PC-3 (cell line): Measurements from ENCODE around the gene IRF3. TPM values are rescaled to one million over a fixed set of nuclear protein-coding genes. Genes with fewer than 3 reads are reported as not detected.

ENCODE experiments used
- ATAC-seq: fragments of 200-7000 bp; cut with Tn5 transposase; 2 replicates; pipeline ENCODE4 v1.9.1; 2020; ENCODE audit warnings: mild to moderate bottlenecking, moderate library complexity
- BruUV-seq: library from RNA; stranded (reverse); fragments of 400-500 nt; replicated peaks from 2 replicates; lab custom pipeline; 2021; lab: Mats Ljungman, UMichigan
- CTCF ChIA-PET: fragments of 300-600 bp; sonication (Branson Sonifier 250); formaldehyde crosslinking; loops from one replicate; lab custom pipeline; 2022; ENCODE audit warnings: antibody characterized with exemption; lab: Charles Lee
- POLR2A ChIA-PET: fragments of 300-600 bp; sonication (Branson Sonifier 250); formaldehyde crosslinking; loops from one replicate; lab custom pipeline; 2022; ENCODE audit warnings: antibody characterized with exemption; ENCODE audit not compliant: unreplicated experiment; lab: Charles Lee
- DNase-seq: peaks from one replicate; pipeline ENCODE4 v3.0.0-alpha.2; 2015
- H2AFZ ChIP-seq: fragments of 300-600 bp; sonication (generic); 2 replicates; pipeline ENCODE4 v1.6.0; 2016; ENCODE audit warnings: antibody characterized with exemption, low read length
- H3F3A ChIP-seq: fragments of 300-600 bp; sonication (generic); one replicate; pipeline ENCODE4 v1.6.0; 2017; ENCODE audit warnings: antibody characterized with exemption, low read length, control low read depth, mild to moderate bottlenecking; ENCODE audit not compliant: unreplicated experiment
- H3K27ac ChIP-seq: fragments of 300-600 bp; sonication (generic); 2 replicates; pipeline ENCODE4 v1.5.1; 2016; ENCODE audit warnings: mild to moderate bottlenecking, low read length
- H3K27me3 ChIP-seq: fragments of 300-600 bp; sonication (generic); 2 replicates; pipeline ENCODE4 v1.6.1; 2016; ENCODE audit warnings: low read length, mixed read lengths
- H3K36me3 ChIP-seq: fragments of 300-600 bp; sonication (generic); 2 replicates; pipeline ENCODE4 v1.6.1; 2016; ENCODE audit warnings: low read depth, mixed run types, low read length, mixed read lengths
- H3K4me1 ChIP-seq: fragments of 300-600 bp; sonication (generic); 2 replicates; pipeline ENCODE4 v1.5.1; 2016; ENCODE audit warnings: low read length; ENCODE audit not compliant: insufficient read depth
- H3K4me2 ChIP-seq: fragments of 300-600 bp; sonication (generic); 2 replicates; pipeline ENCODE4 v1.6.0; 2016; ENCODE audit warnings: low read length
- H3K4me3 ChIP-seq: fragments of 300-600 bp; sonication (generic); 2 replicates; pipeline ENCODE4 v1.5.1; 2016; ENCODE audit warnings: mild to moderate bottlenecking, low read length, mixed read lengths
- H3K79me2 ChIP-seq: fragments of 300-600 bp; sonication (generic); 2 replicates; pipeline ENCODE4 v1.6.1; 2017; ENCODE audit warnings: low read length, mixed read lengths
- H3K9ac ChIP-seq: fragments of 300-600 bp; sonication (generic); 2 replicates; pipeline ENCODE4 v1.6.0; 2016; ENCODE audit warnings: mild to moderate bottlenecking, low read length
- H3K9me2 ChIP-seq: fragments of 300-600 bp; sonication (generic); replicated peaks from 2 replicates; pipeline ENCODE4 v1.6.1; 2016; ENCODE audit warnings: mixed run types, low read length, mixed read lengths
- H3K9me3 ChIP-seq: fragments of 300-600 bp; sonication (generic); 2 replicates; pipeline ENCODE4 v1.6.1; 2016; ENCODE audit warnings: low read length, mixed read lengths
- H4K20me1 ChIP-seq: fragments of 300-600 bp; sonication (generic); 2 replicates; pipeline ENCODE4 v1.6.1; 2016; ENCODE audit warnings: low read length, mixed read lengths
- CTCF ChIP-seq: fragments of 300-600 bp; sonication (generic); conservative IDR thresholded peaks from 2 replicates; pipeline ENCODE4 v1.5.1; 2017; ENCODE audit warnings: antibody characterized with exemption, low read depth, mild to moderate bottlenecking, low read length
- EZH2 ChIP-seq: fragments of 300-600 bp; sonication (generic); IDR thresholded peaks from one replicate; pipeline ENCODE4 v1.6.1; 2017; ENCODE audit warnings: antibody characterized with exemption, mild to moderate bottlenecking, low read length; ENCODE audit not compliant: unreplicated experiment
- EZH2phosphoT487 ChIP-seq: fragments of 300-600 bp; sonication (generic); IDR thresholded peaks from 2 replicates; pipeline ENCODE4 v1.6.1; 2018; ENCODE audit warnings: mild to moderate bottlenecking, antibody characterized with exemption, low read length, borderline replicate concordance
- intact Hi-C: fragments of 100-400 bp; cut with micrococcal nuclease; formaldehyde crosslinking; loops from 2 replicates; pipeline ENCODE4 v1.9.0; 2023
- total RNA-seq: library from RNA; depleted of rRNA; stranded (reverse); fragments of >200 nt; gene quantifications from 2 replicates; pipeline ENCODE4 v1.2.3, GENCODE V29; 2014

The IRF3 gene
- total RNA-seq, 1 experiment from 2014 or later: 236 TPM

DNA sequence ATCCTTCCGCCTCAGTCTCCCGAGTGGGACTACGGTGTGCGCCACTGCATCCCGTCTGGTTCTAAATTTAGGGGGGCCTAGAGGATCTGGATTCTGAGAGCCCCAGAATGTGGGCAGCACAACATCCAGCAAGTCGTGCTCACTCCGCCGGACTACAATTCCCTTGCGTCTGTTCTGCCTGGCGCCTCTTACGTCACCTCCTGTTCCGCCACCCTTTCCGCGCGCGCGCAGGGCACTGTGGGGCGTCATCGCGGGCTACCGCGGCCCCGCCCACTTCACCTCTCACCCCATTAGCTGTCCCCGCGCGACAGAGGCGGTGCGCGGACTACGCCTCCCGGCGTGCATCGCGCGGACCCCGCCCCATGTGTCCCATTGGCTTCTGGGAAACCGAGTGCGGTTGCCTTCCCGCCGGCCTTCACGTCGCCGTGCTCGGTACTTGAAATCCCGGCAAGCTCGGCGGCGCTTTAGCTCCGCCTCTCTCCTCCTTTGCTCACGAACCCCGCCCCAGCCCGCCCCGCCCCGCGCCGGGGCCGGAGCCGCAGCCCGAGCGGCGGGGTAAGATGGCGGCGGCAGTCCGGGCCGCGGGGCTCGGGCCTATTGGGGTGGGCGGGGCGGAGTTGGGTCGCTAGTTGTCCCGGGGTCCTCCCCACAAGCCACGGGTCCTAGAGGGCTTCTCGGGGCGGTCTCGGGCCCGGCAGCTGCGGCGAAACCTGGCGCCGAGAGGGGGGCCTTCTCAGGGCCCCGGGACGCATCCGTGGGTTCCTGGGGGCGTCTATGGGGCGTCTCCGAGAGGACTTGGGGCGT, 23.8 kb downstream of the IRF3 start, which contains the start of gene SCAF1:
Gene SCAF1, plus strand, starts transcription at position 522 of the 804 bp plus-strand sequence. CDS start 2,818 bp downstream, outside the sequence.
- Histone ChIP-seq H3K4me3 (peak within 1 kb of the TSS; percentile 98), H3K4me2 (peak within 1 kb of the TSS; percentile 96), H2AFZ (peak within 1 kb of the TSS; percentile 72), H3K27me3 (no peaks in the 10 kb centered on the region), H3F3A (peaks cover 3% of the 10 kb centered on the region), H3K36me3 (peaks cover 10% of the 10 kb centered on the region; the same call in 1 of the 2 replicates), H3K27ac (peak within 1 kb of the TSS; percentile 97), H3K9ac (peak within 1 kb of the TSS; percentile 100), H4K20me1 (no peaks in the 10 kb centered on the region), H3K9me3 (no peaks in the 10 kb centered on the region), H3K4me1 (peaks cover 52% of the 10 kb centered on the region), H3K79me2 (peaks cover 58% of the 10 kb centered on the region), H3K9me2 (no peaks in the 10 kb centered on the region)
- TF ChIP-seq EZH2 (no peak), EZH2phosphoT487 (no peak), CTCF (no peak)
- peak; percentile 46 for ATAC-seq
- no TSS peak for BruUV-seq
- intact Hi-C loops: loop anchor here (2.0 kb wide), 1 partner anchor 145 kb away; the partner anchor contains the start of gene RPS11
- ChIA-PET CTCF (interaction anchor here (0.6 kb wide), 2 partner anchors 57 to 250 kb away, joined by 3 to 4 read pairs; no protein-coding TSS in a partner anchor), POLR2A (interaction anchor here (0.5 to 1.0 kb wide), 8 partner anchors 8 to 71 kb away, joined by 3 to 8 read pairs (median 5); partner anchors contain the start of genes NOSIP, PRMT1 and PRRG2)
- DNase-seq: peak; percentile 100

GRCh38 chr19:49640113-49640898, 25.4 kb downstream of the IRF3 start, which contains the start of gene RRAS:
Gene RRAS, minus strand, starts transcription at chr19:49640143. Its CDS starts 45 bp downstream, at chr19:49640098.
- POLR2A ChIA-PET: interaction anchor here (0.5 to 1.6 kb wide), 17 partner anchors 22 to 505 kb away, joined by 3 to 21 read pairs (median 4); partner anchors contain the start of genes AP2A1, BCL2L12, IRF3 and NOSIP
- intact Hi-C loops: loop anchor here (1.0 to 2.0 kb wide), 5 partner anchors 25 to 144 kb away; partner anchors contain the start of genes BCL2L12, IRF3 and RPS11
- peaks cover 52% of the 10 kb centered on the region for H3K4me1 ChIP-seq
- H3K9me3 ChIP-seq: no peaks in the 10 kb centered on the region
- peak within 1 kb of the TSS; percentile 97 for H3K27ac ChIP-seq
- no peaks in the 10 kb centered on the region for H3K9me2 ChIP-seq
- ATAC-seq (peak; percentile 65), DNase-seq (peak; percentile 100)
- BruUV-seq: no TSS peak
- peak within 1 kb of the TSS; percentile 96 for H3K4me2 ChIP-seq
- H4K20me1 ChIP-seq: no peaks in the 10 kb centered on the region
- peaks cover 42% of the 10 kb centered on the region for H3K79me2 ChIP-seq
- peak within 1 kb of the TSS; percentile 75 for H3K4me3 ChIP-seq
- TF ChIP-seq CTCF (no peak), EZH2phosphoT487 (no peak), EZH2 (no peak)
- H3K27me3 ChIP-seq: no peaks in the 10 kb centered on the region
- H3K9ac ChIP-seq: peak within 1 kb of the TSS; percentile 95
- H3K36me3 ChIP-seq: peaks cover 3% of the 10 kb centered on the region; the same call in 1 of the 2 replicates
- CTCF ChIA-PET: interaction anchor here (0.7 to 1.0 kb wide), 4 partner anchors 36 to 93 kb away, joined by 3 to 4 read pairs (median 4); no protein-coding TSS in a partner anchor
- peaks cover 3% of the 10 kb centered on the region for H3F3A ChIP-seq
- peak within 1 kb of the TSS; percentile 51 for H2AFZ ChIP-seq
